OCI-M2 (cell line): Measurements from ENCODE around the gene CNOT1.

Experiments used
- DNase-seq: peaks from one replicate; lab custom pipeline; 2025; ENCODE audit not compliant: unreplicated experiment; lab: John Stamatoyannopoulos, UW

Gene CNOT1

GRCh38 chr16:58488531-58488930, 141.1 kb downstream of the CNOT1 start:
- no peak for DNase-seq

DNA sequence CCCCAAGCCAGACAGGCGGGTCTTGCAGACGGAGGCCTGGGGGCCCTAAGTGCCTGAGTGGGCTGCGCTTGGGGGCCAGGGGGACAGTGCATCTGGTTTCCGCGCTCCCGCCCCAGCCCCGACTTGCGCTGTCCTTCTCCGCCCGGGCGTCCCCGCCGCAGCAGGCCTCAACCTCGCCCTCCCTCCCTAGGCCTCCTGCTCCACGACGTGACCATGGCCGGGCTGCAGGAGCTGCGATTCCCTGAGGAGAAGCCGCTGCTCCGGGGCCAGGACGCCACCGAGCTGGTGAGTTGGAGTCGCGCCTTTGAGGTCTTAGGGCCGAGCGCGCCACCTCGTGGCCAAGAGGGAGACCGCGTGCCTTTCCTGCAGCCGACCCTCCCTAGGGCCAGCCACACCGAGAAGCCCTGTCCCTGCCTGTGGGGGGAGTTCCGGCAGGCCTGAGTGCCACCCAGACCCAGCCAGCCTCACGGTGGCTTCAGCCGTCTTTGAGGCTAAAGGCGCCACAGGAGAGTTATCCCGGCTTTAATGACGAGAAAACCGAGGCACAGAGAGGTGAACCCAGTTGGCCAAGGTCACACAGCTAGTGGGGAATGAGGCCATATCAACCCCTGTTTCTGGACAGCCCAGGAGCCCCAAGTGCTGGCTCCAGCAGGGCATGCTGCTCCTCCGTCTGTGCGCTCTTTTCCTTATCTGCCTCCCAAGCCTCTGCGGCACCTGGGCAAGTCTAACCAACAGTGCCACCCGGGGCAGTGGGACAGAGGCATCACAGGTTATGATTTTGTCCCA, 141.9 kb downstream of the CNOT1 start:
- no peak for DNase-seq

GRCh38 chr16:58485184-58485887, 144.3 kb downstream of the CNOT1 start:
- DNase-seq: no peak

DNA sequence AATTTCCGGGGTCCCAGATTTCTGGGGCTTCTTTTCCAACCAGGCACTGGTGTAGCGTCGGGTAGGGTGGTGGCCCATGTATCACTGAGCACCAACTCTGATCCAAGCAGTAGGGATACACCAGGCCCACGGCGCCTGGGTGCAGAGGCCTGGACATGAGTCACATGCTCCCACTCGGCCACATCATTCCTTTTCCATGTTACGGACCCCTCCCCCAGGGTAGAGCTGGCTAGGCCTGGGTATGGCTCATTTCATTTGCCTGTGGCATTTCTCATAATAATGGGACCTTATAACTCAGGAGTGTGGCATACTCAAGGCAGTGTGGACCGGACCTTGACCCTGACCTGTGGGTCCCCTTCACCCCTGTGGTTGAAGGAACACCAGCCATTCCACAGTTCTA, 147.7 kb downstream of the CNOT1 start:
- DNase-seq: no peak

DNA sequence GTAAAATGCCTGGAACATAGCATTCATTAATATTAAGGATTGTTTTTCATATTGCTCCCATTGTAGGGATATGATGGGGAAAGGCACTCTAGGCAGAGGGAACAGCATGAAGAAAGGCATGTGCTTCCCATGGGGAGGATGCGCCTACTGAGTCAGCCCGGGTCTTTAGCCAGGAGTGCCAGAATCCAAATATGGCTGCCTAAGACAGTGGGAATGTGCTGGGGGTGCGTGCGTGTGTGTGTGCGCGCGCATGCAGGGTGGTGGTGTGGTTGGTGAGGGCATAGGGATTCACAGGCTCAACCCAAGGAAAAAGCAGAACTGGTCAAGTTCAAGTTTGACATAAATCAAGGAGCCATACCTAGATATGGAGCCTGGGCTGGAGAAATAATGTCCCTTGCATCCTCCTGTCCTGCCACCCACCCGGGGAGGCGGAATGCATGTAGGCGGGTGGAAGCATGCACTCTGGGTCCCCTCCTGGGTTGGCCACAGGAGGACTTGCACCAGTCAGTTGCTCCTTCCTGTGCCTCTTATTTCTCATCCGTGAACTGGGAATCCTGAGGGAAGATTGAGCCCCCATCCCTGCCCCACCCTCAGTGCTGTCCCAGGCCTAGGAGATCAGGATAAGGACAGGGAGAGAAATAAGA, 148.3 kb downstream of the CNOT1 start:
- DNase-seq: no peak

DNA sequence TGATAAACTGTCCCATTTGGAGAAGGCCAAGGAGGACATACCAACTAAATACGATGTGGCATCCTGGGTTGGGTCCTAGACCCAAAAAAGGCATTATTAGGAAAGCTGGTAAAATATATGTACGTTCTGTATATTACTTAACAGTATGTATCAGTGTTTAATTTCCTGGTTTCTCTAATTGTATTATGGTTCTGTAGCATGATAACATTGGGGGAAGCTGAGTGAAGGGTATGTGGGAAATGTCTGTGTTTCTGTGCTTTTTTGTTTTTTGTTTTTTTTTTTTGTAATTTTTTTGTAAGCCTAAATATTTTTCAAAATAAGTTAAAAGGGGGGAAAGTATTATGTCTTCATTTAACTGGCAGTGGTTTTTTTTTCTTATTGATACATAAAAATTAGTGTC, 151.2 kb downstream of the CNOT1 start:
- DNase-seq: no peak

DNA sequence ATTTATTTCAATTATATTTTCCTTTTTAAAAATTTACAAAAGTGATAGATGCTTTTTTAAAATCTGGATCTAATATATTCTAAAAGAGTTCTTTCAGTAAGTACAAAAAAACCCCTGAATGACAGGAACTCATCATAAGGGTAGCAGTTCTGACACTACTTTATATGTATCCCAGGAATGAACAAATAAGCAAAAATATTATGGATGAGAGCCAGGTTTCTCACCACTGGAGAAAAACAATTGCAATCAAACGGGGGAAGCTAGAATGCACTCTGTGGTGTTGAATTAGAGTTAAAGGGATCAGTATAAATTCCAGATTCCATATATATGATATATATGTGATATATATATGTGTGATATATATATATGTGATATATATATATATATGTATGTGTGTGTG, 152.8 kb downstream of the CNOT1 start:
- no peak for DNase-seq

DNA sequence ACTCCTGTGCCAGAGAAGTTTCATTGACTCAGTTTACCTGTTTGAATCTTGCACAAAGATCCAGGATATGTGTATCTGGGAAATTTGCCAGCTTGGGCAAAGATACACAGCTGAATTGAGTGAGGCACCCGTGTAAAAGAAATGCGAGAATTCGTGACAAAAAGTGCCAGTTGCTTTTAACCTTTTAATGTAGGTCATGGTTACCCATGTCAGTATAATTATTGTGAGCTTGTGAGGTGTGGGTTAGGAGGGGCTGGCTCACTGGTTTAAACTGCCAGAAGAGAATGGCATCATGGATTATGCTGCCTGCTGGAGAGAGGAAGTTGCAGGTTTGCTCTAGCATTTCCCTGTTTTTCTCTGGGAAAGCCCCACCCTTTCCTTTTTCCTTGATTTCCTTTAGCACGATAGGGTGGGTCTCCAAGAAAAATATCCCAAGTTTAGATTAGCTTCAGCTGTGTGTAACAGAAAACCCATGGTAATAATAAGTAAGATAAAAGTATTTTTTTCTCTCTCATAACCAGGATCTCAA, 154.5 kb downstream of the CNOT1 start:
- no peak for DNase-seq

DNA sequence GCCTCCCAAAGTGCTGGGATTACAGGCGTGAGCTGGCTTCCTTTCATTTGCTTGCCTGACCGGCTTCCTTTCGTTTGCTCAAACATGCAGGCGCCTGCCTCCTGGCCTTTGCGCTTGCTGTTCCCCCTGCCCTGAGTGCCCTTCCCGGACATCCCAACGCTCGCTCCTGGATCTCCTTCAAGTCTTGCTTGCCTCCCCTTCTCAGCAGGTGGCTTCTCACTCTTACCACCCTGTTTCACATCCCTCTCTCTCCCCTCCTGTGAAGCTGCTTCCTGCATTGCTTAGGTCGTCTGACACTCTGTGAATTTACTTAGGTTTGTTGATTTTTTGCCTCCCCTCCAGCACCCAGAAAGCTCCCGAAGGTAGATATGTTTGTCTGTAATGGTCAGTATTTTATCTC, 155.3 kb downstream of the CNOT1 start:
- DNase-seq: no peak

DNA sequence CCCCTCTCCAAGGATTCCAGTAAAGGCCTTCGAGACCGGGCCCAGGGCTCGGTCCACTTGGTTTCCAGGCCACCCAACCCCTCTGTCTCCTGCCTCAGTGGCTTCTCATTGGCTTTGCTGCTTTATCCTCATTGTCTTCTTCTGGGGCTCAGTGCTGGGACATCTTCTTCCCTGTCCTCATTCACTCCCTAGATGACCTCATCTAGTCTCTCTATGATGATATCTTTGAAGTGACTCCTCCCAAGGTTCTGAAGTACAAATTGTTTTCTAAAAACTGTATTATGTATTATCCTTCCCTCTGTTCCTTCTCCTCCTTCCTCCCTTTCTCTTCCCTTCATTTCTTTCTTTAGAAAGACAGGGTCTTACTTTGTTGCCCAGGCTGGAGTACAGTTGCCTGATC, 156.8 kb downstream of the CNOT1 start:
- DNase-seq: no peak

DNA sequence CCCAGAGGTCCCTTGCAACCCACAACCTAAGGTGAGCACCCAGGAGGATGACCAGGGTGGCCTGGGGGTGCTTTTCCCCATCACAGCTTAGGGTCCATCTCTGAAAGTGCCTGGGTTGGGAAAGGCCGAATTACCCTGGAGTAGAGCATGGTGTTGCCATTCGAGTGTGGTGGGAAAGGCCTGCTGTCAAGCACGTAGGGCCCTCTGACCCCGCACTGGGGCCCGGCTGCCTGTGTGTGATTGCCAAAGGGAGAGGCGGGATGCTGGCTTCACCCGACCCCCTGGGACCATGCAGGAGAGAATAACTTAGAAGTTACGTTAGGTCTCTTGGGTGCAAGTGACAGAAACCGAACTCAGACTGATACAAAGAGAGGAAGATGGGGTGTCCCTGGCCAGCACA, 157.4 kb downstream of the CNOT1 start:
- DNase-seq: no peak

DNA sequence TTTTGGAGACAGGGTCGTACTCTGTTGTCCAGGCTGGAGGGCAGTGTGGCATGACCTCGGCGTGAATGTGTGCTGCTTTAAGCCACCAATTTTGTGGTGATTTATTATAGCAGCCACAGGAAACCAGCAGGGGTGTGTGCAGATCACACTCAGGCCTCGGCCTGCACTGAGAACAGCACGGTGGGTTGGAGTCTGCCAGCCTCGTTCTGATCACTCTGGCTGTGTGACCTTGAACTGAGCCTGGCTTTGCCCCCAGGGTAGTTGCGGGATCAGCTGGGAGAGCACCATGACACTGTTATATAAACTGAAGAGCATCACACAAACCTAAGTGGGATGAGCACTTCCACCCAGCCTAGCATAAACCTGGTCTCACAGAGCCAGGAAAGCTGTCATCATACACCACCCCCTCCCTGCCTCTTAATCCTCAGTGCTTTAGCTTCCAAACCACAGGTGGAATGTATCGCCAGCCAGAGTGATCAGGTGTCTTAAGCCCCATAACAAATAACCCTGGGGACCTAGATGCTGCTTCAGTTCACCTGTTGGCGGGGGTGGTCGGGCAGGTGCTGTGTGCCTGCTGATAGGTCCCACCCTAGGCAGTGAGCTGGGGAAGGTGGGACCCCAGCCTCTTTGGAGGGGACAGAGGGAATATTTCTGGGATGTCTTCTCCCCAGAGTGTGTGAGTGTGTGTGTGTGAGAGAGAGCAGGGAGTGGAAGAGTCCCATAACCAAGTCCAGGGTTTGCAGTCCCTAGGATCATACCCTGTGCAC, 158.2 kb downstream of the CNOT1 start:
- no peak for DNase-seq
